Neural progenitor cell (in vitro differentiated cells): ENCODE measurements around the gene INO80C. TPM values are rescaled to one million over a fixed set of nuclear protein-coding genes. Genes with fewer than 3 reads are reported as not detected.
A peak's percentile ranks its signal among the peaks of the same experiment; 100 is the strongest.

Experiments used
- DNase-seq: peaks from one replicate; pipeline ENCODE4 v3.0.0-alpha.2; 2016; ENCODE audit warnings: low spot score
- H2AFZ ChIP-seq: fragments of 200-600 bp; sonication (generic); replicated peaks from 2 replicates; pipeline ENCODE4 v1.6.1; 2016; ENCODE audit warnings: antibody characterized with exemption
- H3F3A ChIP-seq: fragments of 200-600 bp; sonication (generic); 2 replicates; pipeline ENCODE4 v1.6.1; 2016; ENCODE audit warnings: antibody characterized with exemption, low read depth
- H3K27ac ChIP-seq: fragments of 200-600 bp; sonication (generic); 2 replicates; pipeline ENCODE4 v1.5.1; 2016; ENCODE audit warnings: mild to moderate bottlenecking
- H3K27me3 ChIP-seq: fragments of 200-600 bp; sonication (generic); 2 replicates; pipeline ENCODE4 v1.6.1; 2016; ENCODE audit warnings: mild to moderate bottlenecking, moderate library complexity
- H3K36me3 ChIP-seq: fragments of 200-600 bp; sonication (generic); 2 replicates; pipeline ENCODE4 v1.5.1; 2016
- H3K4me1 ChIP-seq: fragments of 200-600 bp; sonication (generic); 2 replicates; pipeline ENCODE4 v1.6.1; 2016; ENCODE audit warnings: mixed run types
- H3K4me2 ChIP-seq: fragments of 200-600 bp; sonication (generic); 2 replicates; pipeline ENCODE4 v1.6.1; 2016
- H3K4me3 ChIP-seq: fragments of 200-600 bp; sonication (generic); 2 replicates; pipeline ENCODE4 v1.5.1; 2016
- H3K79me2 ChIP-seq: fragments of 200-600 bp; sonication (generic); 2 replicates; pipeline ENCODE4 v1.6.1; 2016; ENCODE audit warnings: low read depth
- H3K9ac ChIP-seq: fragments of 200-600 bp; sonication (generic); 2 replicates; pipeline ENCODE4 v1.6.1; 2016
- H3K9me3 ChIP-seq: fragments of 200-600 bp; sonication (generic); 2 replicates; pipeline ENCODE4 v1.5.1; 2016; ENCODE audit warnings: low read depth
- H4K20me1 ChIP-seq: fragments of 200-600 bp; sonication (generic); 2 replicates; pipeline ENCODE4 v1.6.1; 2016; ENCODE audit warnings: low read depth
- H3K27ac Mint-ChIP-seq: 3 replicates; pipeline ENCODE4 v1.8.0; 2021; ENCODE audit warnings: mixed read lengths
- H3K27me3 Mint-ChIP-seq: 2 replicates; pipeline ENCODE4 v1.8.0; 2022; ENCODE audit warnings: low read depth, mild to moderate bottlenecking, inconsistent platforms, moderate library complexity, mixed read lengths; ENCODE audit not compliant: insufficient read depth
- H3K36me3 Mint-ChIP-seq: 3 replicates; pipeline ENCODE4 v1.8.0; 2021; ENCODE audit warnings: mixed read lengths
- H3K4me1 Mint-ChIP-seq: 3 replicates; pipeline ENCODE4 v1.8.0; 2021; ENCODE audit warnings: mixed read lengths
- H3K4me3 Mint-ChIP-seq: 3 replicates; pipeline ENCODE4 v1.8.0; 2021; ENCODE audit warnings: mild to moderate bottlenecking, moderate library complexity, mixed read lengths
- H3K9me3 Mint-ChIP-seq: 3 replicates; pipeline ENCODE4 v1.8.0; 2020; ENCODE audit warnings: mixed read lengths
- CTCF ChIP-seq: fragments of 200-600 bp; sonication (generic); IDR thresholded peaks from 2 replicates; pipeline ENCODE4 v1.5.1; 2017; ENCODE audit warnings: antibody characterized with exemption, mild to moderate bottlenecking
- EZH2 ChIP-seq: fragments of 200-600 bp; sonication (generic); IDR thresholded peaks from 2 replicates; pipeline ENCODE4 v1.6.1; 2017; ENCODE audit warnings: antibody characterized with exemption, mild to moderate bottlenecking, moderate library complexity
- EZH2phosphoT487 ChIP-seq: fragments of 200-600 bp; sonication (generic); IDR thresholded peaks from 2 replicates; pipeline ENCODE4 v1.6.1; 2017; ENCODE audit warnings: antibody characterized with exemption
- total RNA-seq: library from RNA; depleted of rRNA; stranded (reverse); fragments of >200 nt; gene quantifications from 2 replicates; pipeline ENCODE4 v1.2.3, GENCODE V29; 2015; ENCODE audit warnings: low replicate concordance

INO80C gene
- total RNA-seq, 1 donor from 2014 or later, result 13.2 TPM

DNA sequence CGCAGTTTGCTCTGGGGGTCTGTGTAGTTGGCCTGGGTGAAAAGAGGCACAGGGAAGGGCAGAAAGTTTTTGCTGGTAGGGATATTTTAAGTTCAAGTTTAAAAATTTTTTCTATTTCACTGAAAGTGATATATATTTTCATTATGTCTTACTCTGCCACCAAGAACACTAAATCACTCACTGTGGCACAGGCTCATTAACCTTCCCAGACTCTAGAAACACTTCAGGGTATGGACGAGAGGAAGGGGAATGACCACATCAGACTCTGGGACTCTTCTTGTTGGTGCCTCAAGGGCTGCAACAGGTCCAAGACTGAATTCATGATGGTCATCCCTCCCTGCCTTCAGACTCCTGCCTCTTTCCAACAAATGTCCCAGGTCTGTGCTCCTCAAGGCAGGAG, 29.0 kb downstream of the INO80C start:
- H3K79me2 ChIP-seq, result no peaks in the 10 kb centered on the region

DNA sequence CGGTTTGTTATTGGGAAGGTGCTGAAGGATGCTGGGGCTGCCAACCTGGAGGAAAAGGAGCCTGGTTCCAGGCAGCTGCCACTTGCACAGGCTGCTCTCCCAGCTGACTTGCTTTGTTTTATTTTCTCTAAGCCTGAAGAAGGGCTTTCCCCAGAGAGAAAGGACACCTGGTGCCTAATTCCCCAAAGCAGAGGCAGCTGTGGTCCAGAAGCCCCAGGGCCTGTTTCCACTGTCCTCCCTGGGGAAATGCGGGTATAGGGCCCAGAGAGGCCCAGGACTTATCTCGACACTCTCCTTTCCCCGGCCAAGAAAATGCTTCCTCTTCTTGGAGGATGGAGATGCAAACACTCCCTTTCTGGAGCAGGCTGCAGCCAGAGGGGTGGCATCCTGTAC, 30.1 kb downstream of the INO80C start:
- no peaks in the 10 kb centered on the region for H3K27me3 Mint-ChIP-seq
- no peaks in the 10 kb centered on the region for H3K79me2 ChIP-seq
- H3K27ac Mint-ChIP-seq, result no peak overlapping the region

More for the DNA sequence above, 29.0 kb downstream of the INO80C start:
- no peak overlapping the region for H3K4me2 ChIP-seq
- H3K27me3 ChIP-seq, result no peaks in the 10 kb centered on the region
- H3K27ac ChIP-seq, result no peak overlapping the region
- Mint-ChIP-seq H3K9me3 (no peaks in the 10 kb centered on the region), H3K4me1 (no peaks in the 10 kb centered on the region), H3K27me3 (no peaks in the 10 kb centered on the region), H3K36me3 (peaks cover 18% of the 10 kb centered on the region), H3K4me3 (no peak overlapping the region), H3K27ac (no peak overlapping the region)
- no peak overlapping the region for H3K9ac ChIP-seq
- H2AFZ ChIP-seq, result no peak overlapping the region
- TF ChIP-seq CTCF (no peak), EZH2phosphoT487 (no peak), EZH2 (no peak)
- H3F3A ChIP-seq, result no peaks in the 10 kb centered on the region
- no peaks in the 10 kb centered on the region for H3K4me1 ChIP-seq
- no peak for DNase-seq
- H4K20me1 ChIP-seq, result no peaks in the 10 kb centered on the region
- no peak overlapping the region for H3K4me3 ChIP-seq
- H3K9me3 ChIP-seq, result no peaks in the 10 kb centered on the region
- no peaks in the 10 kb centered on the region for H3K36me3 ChIP-seq

DNA sequence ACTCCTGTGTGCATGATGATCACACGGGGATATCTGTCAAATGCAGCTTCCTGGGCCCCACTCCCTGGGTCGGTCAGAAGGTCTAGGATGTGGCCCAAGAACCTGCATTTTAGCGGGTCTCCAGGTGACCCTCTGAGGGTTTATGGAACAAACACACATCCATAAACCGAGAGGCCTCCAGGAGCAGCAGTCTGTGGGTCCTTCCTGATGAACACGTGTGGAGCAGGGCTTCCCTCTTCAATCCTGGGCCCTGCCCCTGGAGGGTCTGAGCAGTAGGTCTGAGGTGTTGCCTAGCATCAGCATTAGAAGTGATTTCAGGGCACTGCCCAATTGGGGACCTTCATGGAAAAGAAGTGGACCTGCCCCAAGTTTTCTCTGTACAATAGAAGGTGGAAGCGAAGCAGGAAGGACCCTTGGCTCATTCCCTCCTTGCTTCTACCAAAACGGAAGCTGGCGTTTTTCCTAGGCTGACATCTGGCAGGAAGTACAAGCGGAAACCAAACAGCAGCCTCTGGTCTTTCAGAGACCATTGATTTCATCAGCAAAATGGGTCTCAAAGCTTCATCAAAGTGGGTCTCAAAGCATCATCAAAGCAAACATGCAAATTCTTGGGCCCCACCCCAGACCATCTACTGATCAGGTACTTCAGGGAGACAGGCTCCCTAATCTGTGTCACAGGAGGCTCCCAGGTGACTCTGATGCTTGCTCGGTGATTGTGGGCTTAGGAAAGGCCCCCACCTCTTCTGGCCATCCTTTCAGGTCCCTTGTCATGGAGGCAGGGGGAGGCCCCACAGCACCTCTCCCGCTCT, 30.7 kb downstream of the INO80C start:
- Histone ChIP-seq H3K79me2 (no peaks in the 10 kb centered on the region), H4K20me1 (no peaks in the 10 kb centered on the region), H3K27me3 (no peaks in the 10 kb centered on the region), H3K36me3 (no peaks in the 10 kb centered on the region), H2AFZ (no peak overlapping the region), H3K4me2 (no peak overlapping the region), H3F3A (no peaks in the 10 kb centered on the region), H3K4me1 (no peaks in the 10 kb centered on the region), H3K9me3 (no peaks in the 10 kb centered on the region), H3K4me3 (no peak overlapping the region), H3K27ac (no peak overlapping the region), H3K9ac (no peak overlapping the region)
- H3K27me3 Mint-ChIP-seq, result no peaks in the 10 kb centered on the region
- TF ChIP-seq EZH2phosphoT487 (no peak), CTCF (no peak), EZH2 (no peak)
- peaks cover 11% of the 10 kb centered on the region for H3K36me3 Mint-ChIP-seq
- no peak overlapping the region for H3K4me3 Mint-ChIP-seq
- no peaks in the 10 kb centered on the region for H3K4me1 Mint-ChIP-seq
- no peak overlapping the region for H3K27ac Mint-ChIP-seq
- no peaks in the 10 kb centered on the region for H3K9me3 Mint-ChIP-seq
- DNase-seq, result no peak

More for the DNA sequence above, 30.1 kb downstream of the INO80C start:
- peak overlapping the region; percentile 13 for H3K4me2 ChIP-seq
- no peaks in the 10 kb centered on the region for H3K4me1 Mint-ChIP-seq
- H2AFZ ChIP-seq, result no peak overlapping the region
- no peaks in the 10 kb centered on the region for H3F3A ChIP-seq
- TF ChIP-seq EZH2 (no peak), EZH2phosphoT487 (no peak), CTCF (no peak)
- no peaks in the 10 kb centered on the region for H4K20me1 ChIP-seq
- H3K27me3 ChIP-seq, result no peaks in the 10 kb centered on the region
- H3K9me3 Mint-ChIP-seq, result no peaks in the 10 kb centered on the region
- H3K4me3 Mint-ChIP-seq, result no peak overlapping the region
- no peaks in the 10 kb centered on the region for H3K36me3 ChIP-seq
- peak; percentile 5 for DNase-seq
- peak overlapping the region; percentile 37 for H3K9ac ChIP-seq
- no peak overlapping the region for H3K4me3 ChIP-seq
- peaks cover 14% of the 10 kb centered on the region for H3K36me3 Mint-ChIP-seq
- H3K9me3 ChIP-seq, result no peaks in the 10 kb centered on the region
- H3K27ac ChIP-seq, result no peak overlapping the region
- H3K4me1 ChIP-seq, result no peaks in the 10 kb centered on the region
